GM12875 (cell line): ENCODE results near the gene MPDZ.

Experiments
- H3K4me3 ChIP-seq: one replicate; pipeline ENCODE4 v1.5.1; 2011; ENCODE audit warnings: low read depth, low read length, control low read depth
- CTCF ChIP-seq: IDR thresholded peaks from 2 replicates; pipeline ENCODE4 v1.5.1; 2011; ENCODE audit warnings: low read depth, mild to moderate bottlenecking, control low read depth, inconsistent platforms, low read length, moderate library complexity, borderline replicate concordance; ENCODE audit not compliant: insufficient read depth

Gene MPDZ

GRCh38 chr9:13267743-13268142, 11.7 kb downstream of the MPDZ start:
- no peak overlapping the region for H3K4me3 ChIP-seq
- TF ChIP-seq CTCF, result no peak

GRCh38 chr9:13266167-13266566, 13.3 kb downstream of the MPDZ start:
- TF ChIP-seq CTCF, result no peak
- H3K4me3 ChIP-seq, result no peak overlapping the region

GRCh38 chr9:13264788-13265187, 14.7 kb downstream of the MPDZ start:
- TF ChIP-seq CTCF, result no peak

GRCh38 chr9:13263511-13263910, 16.0 kb downstream of the MPDZ start:
- no peak for TF ChIP-seq CTCF
- no peak overlapping the region for H3K4me3 ChIP-seq

More at GRCh38 chr9:13264788-13265187, 14.7 kb downstream of the MPDZ start:
- H3K4me3 ChIP-seq, result no peak overlapping the region

GRCh38 chr9:13252852-13253251, 26.6 kb downstream of the MPDZ start:
- no peak overlapping the region for H3K4me3 ChIP-seq
- TF ChIP-seq CTCF, result no peak

GRCh38 chr9:13244181-13244580, 35.3 kb downstream of the MPDZ start:
- no peak for TF ChIP-seq CTCF
- no peak overlapping the region for H3K4me3 ChIP-seq

GRCh38 chr9:13241283-13241682, 38.2 kb downstream of the MPDZ start:
- H3K4me3 ChIP-seq, result no peak overlapping the region
- TF ChIP-seq CTCF, result no peak
